ENCODE measurements around the gene DDOST. TPM values are rescaled to one million over a fixed set of nuclear protein-coding genes. Genes with fewer than 3 reads are reported as not detected.

Gene DDOST
- total RNA-seq, 1 donor from 2014 or later = 179 TPM

- DNase-seq (ENCODE audit: low read depth, low spot score) = no peak
- Mint-ChIP-seq H3K27me3 (ENCODE audit: low read depth) (no peaks in the 10 kb centered on the region), H3K4me1 (no peaks in the 10 kb centered on the region), H3K4me3 (no peak overlapping the region), H3K36me3 (ENCODE audit: low read depth) (no peaks in the 10 kb centered on the region), H3K27ac (ENCODE audit: unreplicated experiment) (peak overlapping the region; percentile 81), H3K9me3 (no peaks in the 10 kb centered on the region)
- no peak for TF ChIP-seq CTCF (conservative IDR thresholded peaks at IDR 0.05)
Observed at GRCh38 chr1:20684050-20684620, 23.0 kb upstream of the DDOST start.

- DNase-seq (ENCODE audit: low read depth, low spot score) = no peak
- H3K27ac Mint-ChIP-seq (ENCODE audit: unreplicated experiment) = peak overlapping the region; percentile 81
- no peaks in the 10 kb centered on the region for H3K36me3 Mint-ChIP-seq (ENCODE audit: low read depth)
- no peaks in the 10 kb centered on the region for H3K27me3 Mint-ChIP-seq (ENCODE audit: low read depth)
- H3K4me1 Mint-ChIP-seq = no peaks in the 10 kb centered on the region
- no peak for TF ChIP-seq CTCF (conservative IDR thresholded peaks at IDR 0.05)
- H3K4me3 Mint-ChIP-seq = no peak overlapping the region
- no peaks in the 10 kb centered on the region for H3K9me3 Mint-ChIP-seq
Observed at GRCh38 chr1:20683614-20684013, 22.4 kb upstream of the DDOST start.

- no peak for DNase-seq (ENCODE audit: low read depth, low spot score)
- H3K4me3 Mint-ChIP-seq = no peak overlapping the region
- no peaks in the 10 kb centered on the region for H3K27me3 Mint-ChIP-seq (ENCODE audit: low read depth)
- TF ChIP-seq CTCF (conservative IDR thresholded peaks at IDR 0.05) = no peak
- no peaks in the 10 kb centered on the region for H3K36me3 Mint-ChIP-seq (ENCODE audit: low read depth)
- no peaks in the 10 kb centered on the region for H3K9me3 Mint-ChIP-seq
- H3K4me1 Mint-ChIP-seq = no peaks in the 10 kb centered on the region
- no peak overlapping the region for H3K27ac Mint-ChIP-seq (ENCODE audit: unreplicated experiment)
Observed at GRCh38 chr1:20682571-20683236, 21.5 kb upstream of the DDOST start.

- no peak overlapping the region for H3K4me3 Mint-ChIP-seq
- no peaks in the 10 kb centered on the region for H3K36me3 Mint-ChIP-seq (ENCODE audit: low read depth)
- H3K27me3 Mint-ChIP-seq (ENCODE audit: low read depth) = no peaks in the 10 kb centered on the region
- H3K9me3 Mint-ChIP-seq = no peaks in the 10 kb centered on the region
- H3K27ac Mint-ChIP-seq (ENCODE audit: unreplicated experiment) = no peak overlapping the region
- no peak for TF ChIP-seq CTCF (conservative IDR thresholded peaks at IDR 0.05)
- no peaks in the 10 kb centered on the region for H3K4me1 Mint-ChIP-seq
- DNase-seq (ENCODE audit: low read depth, low spot score) = no peak
Observed at GRCh38 chr1:20681999-20682398, 20.8 kb upstream of the DDOST start.

- H3K4me3 Mint-ChIP-seq = no peak overlapping the region
- H3K9me3 Mint-ChIP-seq = no peaks in the 10 kb centered on the region
- H3K36me3 Mint-ChIP-seq (ENCODE audit: low read depth) = no peaks in the 10 kb centered on the region
- no peaks in the 10 kb centered on the region for H3K27me3 Mint-ChIP-seq (ENCODE audit: low read depth)
- no peak for TF ChIP-seq CTCF (conservative IDR thresholded peaks at IDR 0.05)
- no peaks in the 10 kb centered on the region for H3K4me1 Mint-ChIP-seq
- DNase-seq (ENCODE audit: low read depth, low spot score) = no peak
- H3K27ac Mint-ChIP-seq (ENCODE audit: unreplicated experiment) = no peak overlapping the region
Observed at GRCh38 chr1:20680269-20680668, 19.1 kb upstream of the DDOST start.
